HS-27A (cell line): ENCODE data around the gene WWOX.

Experiments
- DNase-seq: peaks from one replicate; pipeline ENCODE4 v3.0.0-alpha.2; 2012; ENCODE audit warnings: low read depth, missing footprints

Gene WWOX

GRCh38 chr16:79104567-79104966 lies 1005.1 kb downstream of the WWOX start:
- DNase-seq, result no peak

DNA sequence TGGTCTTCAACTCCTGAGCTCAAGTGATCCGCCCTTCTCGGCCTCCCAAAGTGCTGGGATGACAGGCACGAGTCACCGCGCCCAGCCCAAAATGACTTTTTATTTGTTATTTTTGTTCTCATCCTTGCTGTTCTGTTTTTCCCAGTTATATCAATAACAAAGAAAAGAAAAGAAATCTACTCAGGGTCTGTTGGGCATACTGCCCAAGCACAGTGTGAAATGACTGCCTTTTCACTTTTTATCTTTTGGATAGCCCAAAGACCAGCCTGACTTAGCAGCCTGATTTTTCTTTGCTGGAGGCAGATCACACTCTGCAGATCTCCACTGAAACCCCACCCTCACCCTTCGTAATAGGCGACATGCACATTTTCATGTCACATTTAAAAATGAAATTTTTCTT lies 1007.8 kb downstream of the WWOX start:
- DNase-seq, result no peak

DNA sequence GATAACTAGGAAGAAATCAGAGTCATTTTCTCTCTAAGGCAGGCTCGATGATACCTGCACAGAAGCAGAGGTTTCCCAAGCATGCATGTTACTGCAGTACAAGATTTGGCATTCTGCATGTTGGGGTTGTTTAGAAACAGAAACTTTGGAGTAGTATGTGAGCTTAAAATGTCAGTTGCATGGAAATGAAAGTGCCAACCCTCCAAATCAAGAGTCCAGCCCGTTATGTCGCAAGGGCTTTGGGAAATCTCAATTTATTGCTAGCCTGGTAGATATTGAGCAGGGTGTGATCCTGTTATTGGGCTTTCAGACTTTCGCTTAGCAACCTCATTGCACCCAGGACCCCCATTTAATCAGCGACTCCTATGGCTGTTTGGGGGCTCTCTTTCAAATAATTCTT lies 1010.3 kb downstream of the WWOX start:
- DNase-seq, result no peak

DNA sequence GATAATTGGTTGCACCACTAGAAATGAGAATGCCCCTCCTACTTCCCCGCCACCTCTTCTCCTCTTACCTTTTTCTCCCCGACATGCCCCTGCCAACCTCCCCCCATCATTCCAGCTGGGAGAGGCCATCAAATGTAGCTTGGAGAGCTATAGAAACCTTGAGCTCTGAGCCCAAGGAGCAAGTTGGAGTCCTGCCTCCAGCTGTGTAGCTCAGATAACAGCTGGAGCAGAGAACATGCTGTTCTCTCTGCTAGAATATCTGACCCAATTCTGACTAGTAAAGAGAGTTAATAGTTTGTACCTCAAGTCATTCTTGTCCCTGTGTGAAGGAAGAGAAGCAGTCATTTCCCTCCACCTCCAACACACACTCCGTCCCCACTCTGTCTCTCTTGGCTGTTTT lies 1010.8 kb downstream of the WWOX start:
- no peak for DNase-seq

- no peak for DNase-seq
Observed at GRCh38 chr16:79110953-79111352, 1011.5 kb downstream of the WWOX start.

GRCh38 chr16:79112462-79112861 lies 1013.0 kb downstream of the WWOX start:
- no peak for DNase-seq

DNA sequence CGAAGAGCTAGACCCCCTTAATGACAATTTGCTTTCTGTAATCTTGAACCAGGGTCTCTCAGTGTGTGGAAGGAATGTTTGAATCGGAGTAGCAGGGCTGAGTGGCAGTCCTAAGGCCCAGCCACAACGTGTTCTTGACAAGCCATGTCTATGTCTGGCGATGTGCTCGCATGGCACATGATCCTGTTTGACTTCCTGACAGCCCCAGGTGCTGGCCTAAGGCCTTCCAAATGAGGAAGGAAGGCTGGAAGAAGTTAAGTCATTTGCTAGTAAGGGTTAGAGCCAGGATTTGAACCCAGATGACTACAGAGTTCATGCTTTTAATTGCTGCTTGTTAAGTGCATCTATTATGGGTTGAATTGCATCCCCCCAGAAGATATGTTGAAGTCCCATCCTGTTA lies 1014.4 kb downstream of the WWOX start:
- DNase-seq, result no peak

DNA sequence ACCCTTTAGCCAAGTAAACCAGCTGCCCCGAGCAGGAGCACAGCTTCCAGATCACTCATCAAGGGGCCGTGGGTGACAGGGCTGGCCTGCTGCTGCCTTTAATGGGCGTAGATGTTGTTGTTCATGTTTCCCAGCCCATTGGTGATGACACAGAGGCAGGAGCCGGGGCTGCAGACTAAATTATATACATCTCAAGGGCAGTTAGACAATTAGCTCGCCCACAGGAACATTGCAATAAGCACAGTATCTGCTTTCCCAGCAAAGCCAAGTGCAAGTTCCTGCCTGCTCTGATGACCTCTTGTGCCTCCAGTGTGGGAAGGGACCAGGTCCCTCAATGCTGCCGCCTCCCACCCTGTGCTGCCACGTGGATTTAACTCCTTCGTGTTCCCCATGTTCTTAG lies 1015.3 kb downstream of the WWOX start:
- DNase-seq, result no peak

DNA sequence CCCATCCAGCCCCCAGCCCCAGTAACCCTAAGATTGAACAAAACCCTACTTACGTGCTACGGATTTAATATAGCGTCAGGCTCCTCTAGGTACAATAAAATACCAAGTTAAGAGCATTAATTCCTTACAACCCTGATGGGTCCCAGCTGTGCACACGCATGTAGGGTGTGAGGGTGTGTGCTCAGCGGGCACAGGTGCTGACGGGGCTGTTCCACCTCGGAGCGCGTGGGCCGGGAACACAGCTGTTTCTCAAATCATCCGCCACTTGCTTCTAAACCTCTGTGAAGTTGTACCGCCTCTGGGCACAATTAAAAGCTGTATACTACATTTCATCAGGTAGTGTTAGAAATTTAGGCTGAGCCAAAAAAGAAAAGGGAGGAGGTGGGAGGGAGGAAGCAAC lies 1022.5 kb downstream of the WWOX start:
- no peak for DNase-seq

DNA sequence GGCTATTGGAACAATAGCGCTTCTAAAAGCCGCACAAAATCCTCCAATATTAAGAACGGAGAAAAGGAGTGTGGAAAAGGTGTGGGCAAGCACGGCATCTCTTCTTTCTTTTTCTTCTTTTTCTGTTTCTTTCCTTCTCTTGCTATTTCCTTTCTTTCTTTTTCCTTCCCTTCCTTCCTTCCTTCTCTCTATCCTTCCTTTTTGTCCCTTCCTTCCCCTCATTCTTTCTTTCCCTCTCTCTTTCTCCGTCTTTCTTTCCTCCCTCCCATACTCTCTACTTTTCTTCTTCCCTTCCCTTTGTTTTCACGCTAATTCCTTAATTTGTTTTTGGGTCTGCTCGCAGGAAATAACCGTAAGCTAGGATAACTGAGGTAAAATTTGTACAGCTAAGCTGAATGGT lies 1022.9 kb downstream of the WWOX start:
- DNase-seq, result no peak

DNA sequence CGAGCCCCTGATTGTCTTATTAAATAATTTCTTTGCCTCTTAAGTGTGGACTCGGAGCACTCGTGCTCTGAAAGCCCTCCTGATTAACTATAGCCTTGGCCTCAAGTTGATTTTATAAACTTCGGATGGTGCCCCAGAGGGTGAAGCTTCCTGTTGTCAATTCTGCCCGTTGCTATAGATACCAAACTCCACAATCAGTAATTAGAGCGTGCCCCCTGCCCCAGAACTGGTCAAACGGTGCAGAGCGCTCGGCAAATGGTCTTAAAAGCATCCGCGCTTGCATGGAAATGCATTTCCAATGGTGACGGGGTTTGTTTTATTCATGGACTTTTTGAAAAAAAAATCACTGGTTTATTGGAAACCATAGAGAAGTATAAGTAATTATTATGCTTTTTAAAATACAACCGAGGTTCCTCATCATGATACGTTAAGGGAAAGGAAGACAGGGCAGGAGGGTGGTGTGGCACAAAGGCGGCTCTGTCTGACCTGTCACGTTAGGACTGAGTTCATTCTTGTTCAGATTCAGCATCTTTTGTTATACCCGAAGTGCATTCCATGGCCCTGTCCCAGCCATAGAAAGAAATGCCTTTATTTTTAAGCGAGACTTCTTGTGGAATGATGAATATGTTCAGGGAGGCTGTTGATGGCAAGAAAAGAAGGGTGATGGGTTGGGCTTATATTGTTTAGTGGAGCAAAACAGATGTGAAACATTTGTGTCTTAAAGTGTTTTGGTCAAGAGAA lies 1024.7 kb downstream of the WWOX start:
- DNase-seq, result no peak

DNA sequence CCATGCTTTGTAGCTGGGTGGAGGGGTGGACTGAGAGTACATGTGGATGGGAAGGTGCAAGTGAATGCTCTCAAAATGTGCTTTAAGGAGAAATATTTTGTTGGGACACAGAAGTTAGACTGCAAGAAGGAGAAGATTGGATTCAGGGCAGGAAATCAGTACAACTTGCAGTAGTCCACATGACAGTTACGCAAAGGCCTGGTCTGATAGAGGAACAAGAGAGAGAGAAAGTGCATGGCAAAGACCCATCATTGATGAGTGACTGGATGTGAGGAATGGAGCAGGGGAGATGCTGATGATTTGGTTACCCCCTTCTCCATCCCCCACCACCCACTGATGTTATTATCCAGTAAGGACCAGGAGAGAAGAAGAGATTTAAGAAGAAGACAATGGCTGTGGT lies 1028.3 kb downstream of the WWOX start:
- no peak for DNase-seq

- DNase-seq, result no peak
Observed at GRCh38 chr16:79128706-79129105, 1029.3 kb downstream of the WWOX start.

- DNase-seq, result no peak
Observed at GRCh38 chr16:79130616-79131015, 1031.2 kb downstream of the WWOX start.

GRCh38 chr16:79131321-79132075 lies 1032.0 kb downstream of the WWOX start:
- DNase-seq, result no peak

- no peak for DNase-seq
Observed at GRCh38 chr16:79132701-79133100, 1033.2 kb downstream of the WWOX start.

- DNase-seq, result no peak
Observed at GRCh38 chr16:79134300-79134699, 1034.8 kb downstream of the WWOX start.

DNA sequence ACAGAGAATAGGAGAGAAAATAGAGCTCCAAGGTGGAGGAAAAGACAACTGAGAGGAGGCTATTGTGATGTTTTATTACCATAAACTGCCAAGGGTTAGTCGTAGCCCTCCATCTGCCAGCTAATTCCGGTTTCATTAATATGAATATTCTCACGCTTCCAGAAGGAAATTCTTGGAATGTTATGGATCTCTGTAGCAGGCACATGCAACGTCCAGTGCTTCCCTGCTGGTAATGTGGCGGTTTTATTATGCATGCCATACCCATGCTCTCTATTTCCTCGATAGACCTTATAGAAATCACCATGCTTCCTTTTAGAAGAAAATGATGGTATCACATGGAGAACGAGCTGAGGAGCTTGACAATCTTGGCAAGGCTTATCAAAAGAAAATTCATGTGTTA lies 1037.5 kb downstream of the WWOX start:
- no peak for DNase-seq

GRCh38 chr16:79137426-79137939 lies 1038.0 kb downstream of the WWOX start:
- DNase-seq, result no peak

DNA sequence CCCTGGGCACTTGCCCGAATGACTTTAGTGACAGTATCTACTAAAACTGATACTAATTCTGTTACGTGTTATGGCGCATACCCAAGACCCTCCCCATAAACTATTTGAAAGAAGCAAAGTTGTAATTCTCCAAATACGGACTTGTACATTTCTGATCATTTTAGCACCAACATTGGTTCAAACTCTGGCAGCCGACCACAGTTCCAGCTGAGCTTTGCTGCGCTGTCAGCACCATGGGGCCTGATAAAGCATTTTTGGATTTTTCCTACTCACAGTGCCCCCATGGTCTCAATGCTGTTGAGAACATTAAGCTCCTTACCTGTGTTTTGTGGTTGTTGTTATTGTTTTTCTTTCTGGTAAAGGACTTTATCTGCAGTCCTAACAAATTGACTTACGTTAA lies 1040.3 kb downstream of the WWOX start:
- DNase-seq, result no peak

GRCh38 chr16:79143026-79143425 lies 1043.6 kb downstream of the WWOX start:
- DNase-seq, result no peak

DNA sequence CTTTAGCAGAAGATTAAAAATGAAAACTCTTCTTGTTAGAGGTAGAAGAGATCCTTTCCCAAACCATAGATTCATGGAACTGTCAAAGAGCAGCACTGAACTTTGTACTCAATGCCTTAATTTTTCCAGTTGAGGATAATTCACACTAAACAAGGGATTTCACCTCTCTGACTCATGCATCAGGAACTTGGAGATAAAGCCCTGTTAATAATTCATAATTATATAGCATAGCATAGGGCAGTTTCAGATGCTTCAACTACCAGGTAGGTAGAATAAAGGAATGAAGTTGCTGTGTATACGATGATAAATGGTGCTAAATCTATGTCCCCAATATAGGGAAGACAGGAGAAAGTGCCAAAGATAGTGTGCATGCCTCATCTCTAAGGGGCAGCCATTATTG lies 1050.7 kb downstream of the WWOX start:
- DNase-seq, result no peak

DNA sequence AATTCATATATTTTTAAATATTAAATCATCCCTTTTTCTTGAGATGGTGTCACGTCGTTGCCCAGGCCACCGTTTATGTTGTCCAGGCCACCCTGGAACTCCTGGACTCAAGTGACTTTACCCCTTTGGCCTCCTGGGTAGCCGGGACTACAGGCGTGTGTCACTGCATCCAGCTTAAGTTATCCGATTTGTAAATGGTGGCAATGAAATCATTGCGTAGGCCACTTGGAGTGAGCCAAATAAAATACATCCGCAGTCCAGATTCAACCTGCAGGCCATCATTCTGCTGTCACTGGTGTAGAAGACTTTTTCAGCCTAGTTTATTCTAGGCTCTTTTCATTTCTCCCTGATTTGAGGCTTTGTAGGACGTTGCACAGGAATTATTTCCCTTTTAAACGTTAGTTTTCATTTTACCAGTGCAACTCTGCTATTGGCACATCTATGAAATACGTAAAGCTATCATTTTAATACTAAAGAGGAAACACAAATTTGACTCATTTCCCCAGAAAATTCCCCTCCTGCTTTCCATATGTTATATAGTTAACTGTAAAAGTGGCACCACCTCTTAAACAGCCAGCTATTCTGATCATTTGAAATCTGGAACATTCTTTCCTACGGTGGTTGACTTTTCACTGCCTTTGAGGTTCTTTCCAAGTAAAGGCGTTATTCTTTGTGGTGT lies 1051.3 kb downstream of the WWOX start:
- DNase-seq, result no peak
